Activated B cell treated with CpG ODN at 0.5 μM for 24 hours (primary cell): Measurements from ENCODE around the gene PDE3A. TPM values are rescaled to one million over a fixed set of nuclear protein-coding genes. Genes with fewer than 3 reads are reported as not detected.

Source experiments
- ATAC-seq: fragments of 200-7000 bp; cut with Tn5 transposase; one replicate; pipeline ENCODE4 v1.10.0; 2021; ENCODE audit warnings: low read depth, mild to moderate bottlenecking, moderate library complexity
- CTCF ChIA-PET: fragments of 350-600 bp; sonication (Branson Sonifier 250); formaldehyde crosslinking; loops from one replicate; lab custom pipeline; 2021; ENCODE audit warnings: antibody characterized with exemption; lab: Charles Lee
- POLR2A ChIA-PET: fragments of 350-600 bp; sonication (Branson Sonifier 250); formaldehyde crosslinking; loops from one replicate; lab custom pipeline; 2021; ENCODE audit warnings: antibody characterized with exemption; lab: Charles Lee
- DNase-seq: peaks from one replicate; pipeline ENCODE4 v3.0.0; 2022
- H3K27ac Mint-ChIP-seq: one replicate; pipeline ENCODE4 v1.8.0; 2020; ENCODE audit warnings: mixed read lengths
- H3K27me3 Mint-ChIP-seq: one replicate; pipeline ENCODE4 v1.8.0; 2021; ENCODE audit warnings: mixed read lengths
- H3K36me3 Mint-ChIP-seq: one replicate; pipeline ENCODE4 v1.8.0; 2021; ENCODE audit warnings: low read depth, mixed read lengths
- H3K4me1 Mint-ChIP-seq: one replicate; pipeline ENCODE4 v1.8.0; 2021; ENCODE audit warnings: mixed read lengths
- H3K4me3 Mint-ChIP-seq: one replicate; pipeline ENCODE4 v1.8.0; 2020; ENCODE audit warnings: mild to moderate bottlenecking, mixed read lengths
- H3K9me3 Mint-ChIP-seq: one replicate; pipeline ENCODE4 v1.8.0; 2020; ENCODE audit warnings: mixed read lengths
- intact Hi-C: fragments of 100-400 bp; cut with micrococcal nuclease; formaldehyde crosslinking; loops from one replicate; pipeline ENCODE4 v1.15.1; 2024
- total RNA-seq: library from RNA; stranded (reverse); gene quantifications from 2 replicates; pipeline ENCODE4 v1.2.3, GENCODE V29; 2022
- TF ChIP-seq, protein P1 (sequence below): fragments of 200-600 bp; IDR thresholded peaks from one replicate; pipeline ENCODE4 v1.8.0; 2022; ENCODE audit warnings: antibody characterized with exemption, mild to moderate bottlenecking

Gene PDE3A
- total RNA-seq, 1 donor from 2014 or later = not detected

DNA sequence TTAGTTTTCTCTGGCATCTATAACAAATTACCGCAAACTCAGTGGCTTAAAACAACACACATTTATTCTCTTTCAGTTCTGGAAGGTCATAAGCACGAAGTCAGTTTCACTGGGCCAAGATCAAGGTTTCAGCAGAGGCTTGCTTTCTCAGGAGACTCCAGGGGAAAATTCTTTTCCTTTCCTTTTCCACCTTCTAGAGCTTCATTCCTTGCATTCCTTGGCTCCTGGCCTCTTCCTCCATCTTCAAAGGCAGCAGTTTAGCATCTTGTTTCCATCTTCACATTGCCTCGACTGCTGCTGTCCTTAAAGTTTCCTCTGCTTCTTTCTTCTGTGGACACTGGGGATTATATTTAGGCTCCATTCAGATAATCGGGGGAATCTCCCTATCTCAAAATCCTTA is 106.1 kb downstream of the PDE3A start:
- no peaks in the 10 kb centered on the region for H3K27me3 Mint-ChIP-seq
- no peaks in the 10 kb centered on the region for H3K36me3 Mint-ChIP-seq
- CTCF ChIA-PET = no interaction called here
- no peak overlapping the region for H3K4me3 Mint-ChIP-seq
- POLR2A ChIA-PET = no interaction called here
- no peaks in the 10 kb centered on the region for H3K4me1 Mint-ChIP-seq
- H3K27ac Mint-ChIP-seq = no peak overlapping the region
- ATAC-seq (no peak), DNase-seq (no peak)
- H3K9me3 Mint-ChIP-seq = no peaks in the 10 kb centered on the region
- TF ChIP-seq, protein P1, sequence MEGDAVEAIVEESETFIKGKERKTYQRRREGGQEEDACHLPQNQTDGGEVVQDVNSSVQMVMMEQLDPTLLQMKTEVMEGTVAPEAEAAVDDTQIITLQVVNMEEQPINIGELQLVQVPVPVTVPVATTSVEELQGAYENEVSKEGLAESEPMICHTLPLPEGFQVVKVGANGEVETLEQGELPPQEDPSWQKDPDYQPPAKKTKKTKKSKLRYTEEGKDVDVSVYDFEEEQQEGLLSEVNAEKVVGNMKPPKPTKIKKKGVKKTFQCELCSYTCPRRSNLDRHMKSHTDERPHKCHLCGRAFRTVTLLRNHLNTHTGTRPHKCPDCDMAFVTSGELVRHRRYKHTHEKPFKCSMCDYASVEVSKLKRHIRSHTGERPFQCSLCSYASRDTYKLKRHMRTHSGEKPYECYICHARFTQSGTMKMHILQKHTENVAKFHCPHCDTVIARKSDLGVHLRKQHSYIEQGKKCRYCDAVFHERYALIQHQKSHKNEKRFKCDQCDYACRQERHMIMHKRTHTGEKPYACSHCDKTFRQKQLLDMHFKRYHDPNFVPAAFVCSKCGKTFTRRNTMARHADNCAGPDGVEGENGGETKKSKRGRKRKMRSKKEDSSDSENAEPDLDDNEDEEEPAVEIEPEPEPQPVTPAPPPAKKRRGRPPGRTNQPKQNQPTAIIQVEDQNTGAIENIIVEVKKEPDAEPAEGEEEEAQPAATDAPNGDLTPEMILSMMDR = no peak
- intact Hi-C loops = no loop called here

DNA sequence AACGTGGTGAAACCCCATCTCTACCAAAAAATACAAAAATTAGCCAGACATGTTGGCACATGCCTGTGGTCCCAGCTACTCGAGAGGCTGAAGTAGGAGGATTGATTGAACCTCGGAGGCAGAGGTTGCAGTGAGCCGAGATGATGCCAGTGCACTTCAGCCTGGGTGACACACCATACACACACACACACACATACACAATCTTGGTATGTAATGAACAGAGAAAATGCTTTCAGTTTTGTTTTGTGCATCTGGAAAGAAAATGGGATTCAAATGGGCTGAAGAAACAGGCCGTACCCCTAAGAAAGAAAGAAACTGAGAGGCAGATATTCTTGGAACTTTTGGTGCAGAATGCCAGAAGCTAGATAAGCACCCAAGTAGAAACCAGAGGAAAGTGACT is 107.2 kb downstream of the PDE3A start:
- H3K4me3 Mint-ChIP-seq = no peak overlapping the region
- POLR2A ChIA-PET = no interaction called here
- no peaks in the 10 kb centered on the region for H3K9me3 Mint-ChIP-seq
- H3K27me3 Mint-ChIP-seq = no peaks in the 10 kb centered on the region
- ATAC-seq (no peak), DNase-seq (no peak)
- H3K4me1 Mint-ChIP-seq = no peaks in the 10 kb centered on the region
- CTCF ChIA-PET = no interaction called here
- TF ChIP-seq, protein P1 = no peak
- H3K36me3 Mint-ChIP-seq = no peaks in the 10 kb centered on the region
- intact Hi-C loops = no loop called here
- H3K27ac Mint-ChIP-seq = no peak overlapping the region

DNA sequence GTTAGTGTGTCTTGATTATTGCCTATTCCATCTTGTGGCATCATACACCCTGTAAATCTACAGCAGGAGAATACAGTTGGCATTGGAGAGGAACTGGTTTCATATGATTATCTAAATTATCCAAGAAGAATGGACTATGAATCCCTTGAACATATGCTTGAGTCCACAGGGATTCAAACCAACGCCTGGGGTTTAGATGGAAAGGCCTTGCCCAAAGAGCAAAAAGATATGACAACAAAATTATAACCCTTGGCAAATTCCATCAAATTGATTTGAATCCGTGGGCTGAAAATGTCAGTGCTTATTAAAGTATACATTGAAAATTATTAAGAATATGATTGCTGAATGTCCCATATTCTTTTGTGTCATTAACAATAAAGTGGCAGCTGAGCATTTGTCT is 108.2 kb downstream of the PDE3A start:
- Mint-ChIP-seq H3K4me1 (no peaks in the 10 kb centered on the region), H3K4me3 (no peak overlapping the region), H3K27ac (no peak overlapping the region), H3K27me3 (no peaks in the 10 kb centered on the region), H3K36me3 (no peaks in the 10 kb centered on the region), H3K9me3 (no peaks in the 10 kb centered on the region)
- no peak for ATAC-seq
- intact Hi-C loops = no loop called here
- ChIA-PET CTCF (no interaction called here), POLR2A (no interaction called here)
- no peak for DNase-seq
- TF ChIP-seq, protein P1 = no peak

DNA sequence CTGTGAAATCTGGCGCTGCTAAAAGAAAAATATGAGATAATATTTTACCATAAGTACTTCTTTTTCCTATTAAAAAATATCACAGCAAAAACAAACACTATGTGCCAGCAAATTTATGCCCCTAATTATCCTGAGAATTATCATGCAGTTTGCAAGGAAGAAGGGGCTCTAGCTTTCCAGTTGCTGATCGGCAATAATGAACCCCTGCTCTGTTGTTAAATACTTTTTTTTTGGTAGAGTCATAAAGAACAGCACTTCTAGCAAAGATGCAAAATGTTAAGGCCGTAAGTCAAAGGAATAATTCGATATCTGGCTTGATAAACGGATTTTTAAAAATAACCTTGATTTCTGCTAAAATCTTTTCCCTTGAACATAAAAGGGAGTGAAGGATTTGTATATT is 108.9 kb downstream of the PDE3A start:
- Mint-ChIP-seq H3K9me3 (no peaks in the 10 kb centered on the region), H3K27me3 (no peaks in the 10 kb centered on the region), H3K36me3 (no peaks in the 10 kb centered on the region), H3K4me1 (no peaks in the 10 kb centered on the region), H3K4me3 (no peak overlapping the region), H3K27ac (no peak overlapping the region)
- TF ChIP-seq, protein P1 = no peak
- DNase-seq = no peak
- CTCF ChIA-PET = no interaction called here
- intact Hi-C loops = no loop called here
- POLR2A ChIA-PET = no interaction called here
- ATAC-seq = no peak

DNA sequence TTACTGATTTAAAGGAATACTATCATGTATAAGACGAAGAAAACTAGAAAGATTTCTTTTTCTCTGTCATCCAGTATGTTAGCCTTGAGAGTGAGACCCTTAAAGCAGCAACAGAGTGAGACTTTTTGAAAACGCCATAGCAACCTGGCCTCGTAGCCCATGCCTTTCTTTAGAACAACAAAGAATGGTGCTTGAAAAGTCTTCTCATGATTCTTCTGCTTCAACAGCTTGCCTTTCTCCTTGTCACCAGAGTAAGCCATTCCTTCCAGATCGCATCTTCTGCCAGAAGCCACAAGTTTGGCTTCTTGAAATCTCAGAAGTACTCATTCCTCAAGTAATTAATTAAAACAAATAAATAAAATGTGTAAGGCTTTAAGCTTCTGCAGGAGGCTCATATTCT is 109.3 kb downstream of the PDE3A start:
- Mint-ChIP-seq H3K4me1 (no peaks in the 10 kb centered on the region), H3K4me3 (no peak overlapping the region), H3K27me3 (no peaks in the 10 kb centered on the region), H3K36me3 (no peaks in the 10 kb centered on the region), H3K27ac (no peak overlapping the region), H3K9me3 (no peaks in the 10 kb centered on the region)
- DNase-seq (no peak), ATAC-seq (no peak)
- intact Hi-C loops = no loop called here
- CTCF ChIA-PET = no interaction called here
- TF ChIP-seq, protein P1 = no peak
- POLR2A ChIA-PET = no interaction called here
